ENCODE data around the gene CXCR1.
"Not testable (repeated sequence)": the region's sequence is repeated elsewhere in the genome, so short reads cannot be mapped to it uniquely, and the experiment has no call there.

Gene CXCR1

DNA sequence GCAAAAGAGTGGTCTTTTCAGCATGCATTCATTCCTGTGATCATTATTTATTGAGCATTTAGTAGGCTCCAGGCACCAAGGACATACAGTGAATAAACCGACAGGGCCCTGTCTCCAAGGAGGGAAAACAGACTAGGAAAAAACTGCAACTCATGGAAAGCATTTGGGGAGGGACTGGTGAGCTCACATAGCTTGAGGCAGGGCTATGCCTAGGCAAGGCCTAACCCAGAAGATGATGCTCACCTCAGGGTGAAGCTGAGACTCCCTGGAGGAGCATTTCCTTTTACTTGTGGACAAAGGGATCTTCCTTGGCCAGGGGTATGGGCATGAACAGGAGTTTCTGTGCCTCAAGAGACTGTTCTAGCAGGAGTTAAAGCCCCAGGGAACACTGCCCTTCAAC is 3.9 kb downstream of the CXCR1 start:
- in situ Hi-C loops (cut with MboI; ENCODE audit: low sequenced_read_pairs) = no loop called here

GRCh38 chr2:218161644-218162043 is 5.1 kb downstream of the CXCR1 start:
- in situ Hi-C loops (cut with MboI; ENCODE audit: low sequenced_read_pairs) = no loop called here

GRCh38 chr2:218155953-218156479 is 10.7 kb downstream of the CXCR1 start:
- in situ Hi-C loops (cut with MboI; ENCODE audit: low sequenced_read_pairs) = no loop called here

GRCh38 chr2:218152777-218153176 is 14.0 kb downstream of the CXCR1 start:
- in situ Hi-C loops (cut with MboI; ENCODE audit: low sequenced_read_pairs) = no loop called here

DNA sequence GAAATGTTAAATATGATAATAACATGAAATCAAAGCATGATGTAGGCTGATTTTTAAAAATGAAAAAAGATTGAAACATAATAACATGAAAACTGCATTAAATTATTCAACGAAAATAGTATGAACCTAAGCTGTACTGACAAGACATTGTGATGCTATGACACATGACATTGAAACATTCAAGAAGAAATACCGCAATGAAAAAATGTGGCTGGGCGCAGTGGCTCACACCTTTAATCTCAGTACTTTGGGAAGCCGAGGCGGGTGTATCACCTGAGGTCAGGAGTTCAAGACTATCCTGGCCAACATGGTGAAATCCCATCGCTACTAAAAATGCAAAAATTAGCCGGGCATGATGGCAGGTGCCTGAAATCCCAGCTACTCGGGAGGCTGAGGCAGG is 14.6 kb downstream of the CXCR1 start:
- in situ Hi-C loops (cut with MboI; ENCODE audit: low sequenced_read_pairs) = no loop called here

DNA sequence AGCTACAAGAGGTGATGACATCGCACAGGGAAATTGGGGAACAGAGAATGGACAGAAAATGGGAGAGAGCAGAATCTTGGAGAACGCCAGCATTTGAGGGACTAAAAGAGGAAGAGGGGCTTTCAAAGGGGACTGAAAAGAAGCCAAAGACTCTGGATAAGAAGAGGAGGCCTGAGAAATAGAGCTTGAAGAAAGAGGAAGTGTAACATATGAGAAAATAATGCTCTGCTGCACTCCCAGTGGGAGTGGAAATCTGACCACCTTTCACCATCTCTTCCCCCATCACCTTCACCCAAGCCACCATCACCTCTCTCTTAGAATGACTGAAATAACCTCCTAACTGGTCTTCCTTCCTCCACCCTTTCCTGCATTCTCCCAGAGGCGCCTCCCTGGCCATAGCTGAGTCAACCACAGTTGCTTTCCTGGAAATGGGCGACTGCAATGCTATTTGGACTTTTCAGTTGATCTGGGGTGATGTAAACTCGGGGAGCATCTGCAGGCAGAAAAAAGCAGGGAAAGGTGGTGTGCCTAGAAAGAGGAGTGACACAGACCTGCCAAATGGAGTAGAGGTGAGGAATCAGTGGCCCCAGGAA is 16.8 kb downstream of the CXCR1 start:
- in situ Hi-C loops (cut with MboI; ENCODE audit: low sequenced_read_pairs) = no loop called here

DNA sequence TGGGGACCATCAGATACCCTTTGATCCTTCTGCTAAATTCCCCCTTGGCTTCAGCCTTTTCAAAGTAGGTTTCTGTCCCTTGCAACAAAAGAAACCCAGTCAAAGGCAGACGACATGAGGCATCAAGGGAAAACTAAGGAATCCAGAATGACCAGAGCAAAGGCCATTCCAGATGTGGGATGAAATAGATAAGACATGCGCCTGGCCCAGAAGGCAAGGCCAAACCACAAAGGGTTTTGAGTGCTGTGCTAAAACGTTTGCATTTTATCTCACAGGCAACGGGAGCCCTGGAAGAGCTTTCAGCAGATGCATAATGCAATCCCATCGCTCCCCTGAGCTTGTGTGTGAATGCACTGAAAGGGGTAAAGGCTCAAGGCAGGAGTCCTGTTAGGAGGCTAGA is 17.7 kb downstream of the CXCR1 start:
- in situ Hi-C loops (cut with MboI; ENCODE audit: low sequenced_read_pairs) = no loop called here

DNA sequence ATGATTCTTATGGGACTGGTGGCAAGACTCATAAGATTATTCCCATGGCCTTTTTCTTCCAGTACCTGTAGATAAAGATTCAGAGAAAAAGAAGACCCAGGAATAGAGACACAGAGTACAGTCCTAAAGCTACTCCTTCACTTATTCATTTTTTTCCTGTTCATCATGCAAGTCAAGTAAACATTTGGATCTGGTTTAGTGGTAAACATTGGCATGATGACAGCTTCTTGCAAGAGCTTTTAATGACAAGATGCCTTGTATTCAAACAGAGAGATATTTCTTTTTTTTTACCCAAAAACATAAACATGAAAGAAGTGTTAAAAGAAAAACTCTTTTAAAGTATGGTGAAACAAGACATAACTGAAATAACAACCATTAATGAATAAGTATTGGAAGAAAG is 20.7 kb downstream of the CXCR1 start:
- in situ Hi-C loops (cut with MboI; ENCODE audit: low sequenced_read_pairs) = no loop called here

GRCh38 chr2:218145124-218145523 is 21.6 kb downstream of the CXCR1 start:
- in situ Hi-C loops (cut with MboI; ENCODE audit: low sequenced_read_pairs) = no loop called here

- in situ Hi-C loops (cut with MboI; ENCODE audit: low sequenced_read_pairs) = no loop called here
Measured at GRCh38 chr2:218138047-218138446, 28.7 kb downstream of the CXCR1 start.

DNA sequence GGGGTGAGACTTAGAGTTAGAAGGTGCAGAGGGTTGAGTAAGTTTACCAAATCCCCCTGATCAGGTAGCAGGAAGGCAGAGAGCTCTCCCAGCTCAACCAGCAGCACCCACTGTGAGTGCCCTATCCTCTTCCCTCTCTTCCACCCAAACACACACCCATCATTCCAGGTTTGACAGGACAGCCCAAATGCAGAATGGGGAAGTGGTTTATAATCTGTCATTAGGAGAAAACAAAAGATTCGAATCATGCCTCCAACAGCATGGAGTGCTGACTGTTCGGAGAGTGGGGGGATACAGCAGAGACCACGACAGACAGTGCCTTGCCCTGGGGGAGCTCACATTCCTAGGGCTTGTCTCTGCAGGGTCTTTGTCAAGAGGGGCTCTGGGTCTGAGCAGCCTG is 29.2 kb downstream of the CXCR1 start:
- in situ Hi-C loops (cut with MboI; ENCODE audit: low sequenced_read_pairs) = no loop called here

DNA sequence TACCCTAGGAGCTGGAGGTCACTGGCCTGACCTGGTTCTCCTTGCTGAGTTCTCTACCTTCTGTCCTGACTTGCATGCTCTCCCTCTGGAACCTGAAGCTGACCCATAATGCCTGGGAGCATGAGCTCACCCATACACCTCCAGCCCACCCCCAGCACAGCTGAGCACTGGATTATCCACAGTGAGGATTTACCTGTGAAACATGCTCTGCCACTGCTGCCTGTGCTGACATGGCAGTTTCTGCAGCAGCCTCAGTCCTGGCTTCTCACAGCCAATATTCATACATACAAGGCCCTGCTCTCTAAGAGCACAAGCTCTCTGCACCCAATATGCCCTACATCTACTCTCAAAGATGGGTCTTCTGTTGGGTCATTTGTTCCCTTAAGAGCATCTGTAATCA is 35.9 kb downstream of the CXCR1 start:
- in situ Hi-C loops (cut with MboI; ENCODE audit: low sequenced_read_pairs) = no loop called here

DNA sequence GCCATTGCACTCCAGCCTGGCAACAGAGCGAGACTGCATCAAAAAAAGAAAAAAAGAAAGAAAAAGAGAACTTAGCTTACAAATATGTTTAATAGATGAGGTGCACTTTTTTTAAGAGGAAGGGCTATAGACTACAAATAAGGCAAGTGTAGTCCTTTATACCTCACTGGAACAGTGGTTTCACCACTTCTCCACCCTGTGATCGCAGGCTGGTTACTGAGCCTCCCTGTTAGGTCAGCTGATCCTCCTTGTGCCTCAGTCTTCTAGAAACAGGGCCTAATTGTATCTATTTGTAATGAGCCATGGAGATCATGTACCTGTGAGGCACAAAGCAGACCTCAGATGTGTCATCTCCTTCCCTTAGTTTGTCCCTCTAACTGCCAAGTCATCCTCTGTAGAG is 36.4 kb downstream of the CXCR1 start:
- in situ Hi-C loops (cut with MboI; ENCODE audit: low sequenced_read_pairs) = no loop called here

DNA sequence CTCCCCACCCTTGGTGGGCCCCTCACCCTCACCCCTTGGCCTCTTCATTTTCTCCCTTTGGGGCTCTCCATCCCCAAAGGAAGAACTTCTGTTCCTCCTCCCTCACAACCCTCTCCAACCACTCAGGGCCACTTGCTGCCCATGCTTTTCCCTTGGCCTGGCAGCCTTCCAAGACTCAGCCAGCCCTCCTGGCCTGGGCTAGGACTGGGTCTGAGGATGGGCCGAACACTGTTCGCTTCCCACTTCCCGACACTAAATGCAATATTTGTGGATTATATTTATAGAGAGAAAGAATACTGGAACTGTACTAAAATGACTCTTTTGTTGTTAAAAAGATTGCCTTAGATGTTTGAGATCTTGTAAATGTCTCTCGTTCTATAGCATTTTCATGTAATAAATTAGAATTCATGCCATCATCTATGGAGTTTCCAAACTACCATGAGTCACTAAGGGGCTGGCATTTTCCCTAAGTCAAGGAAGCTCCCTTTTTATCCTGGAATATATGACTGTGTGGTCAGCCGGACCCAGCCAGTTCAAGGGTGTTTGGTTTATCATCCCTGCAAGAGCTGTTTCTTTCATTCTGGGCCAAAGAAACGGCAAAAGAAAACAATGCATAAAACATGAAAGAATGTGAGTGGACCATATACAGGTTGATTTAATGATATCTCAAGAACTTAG is 37.2 kb downstream of the CXCR1 start:
- in situ Hi-C loops (cut with MboI; ENCODE audit: low sequenced_read_pairs) = no loop called here

DNA sequence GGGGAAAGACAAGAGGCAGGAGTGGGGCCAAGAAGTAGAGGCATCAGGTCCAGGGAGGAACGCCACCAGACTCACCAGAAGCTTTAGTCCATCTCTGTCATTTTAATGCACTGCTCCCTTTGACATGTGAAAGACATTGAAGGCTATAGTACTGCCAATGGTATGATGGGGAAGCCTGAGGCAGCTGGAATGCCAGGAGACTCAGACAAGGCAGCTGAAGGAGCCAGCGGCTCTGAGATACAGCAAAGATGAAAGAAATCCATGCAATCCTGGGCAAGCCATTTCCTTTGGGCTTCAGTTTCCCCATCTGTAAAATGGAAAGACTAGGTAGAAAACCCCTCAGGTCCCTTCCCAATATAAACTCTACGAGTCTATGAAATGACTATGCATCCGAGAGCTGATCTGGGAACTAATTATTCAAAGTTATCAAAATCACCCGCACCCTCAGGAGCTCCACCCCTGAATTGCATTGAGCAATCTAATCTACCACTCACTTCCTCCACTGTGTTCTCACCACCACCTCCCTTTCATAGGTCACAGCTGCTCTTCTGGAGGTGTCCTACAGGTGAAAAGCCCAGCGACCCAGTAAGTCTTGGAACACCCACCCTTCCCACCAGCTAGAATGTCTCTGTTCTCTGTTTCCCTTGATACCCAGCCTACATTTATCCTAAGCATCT is 37.8 kb downstream of the CXCR1 start:
- in situ Hi-C loops (cut with MboI; ENCODE audit: low sequenced_read_pairs) = no loop called here

- in situ Hi-C loops (cut with MboI; ENCODE audit: low sequenced_read_pairs) = no loop called here
Measured at GRCh38 chr2:218127929-218128455, 38.8 kb downstream of the CXCR1 start.

DNA sequence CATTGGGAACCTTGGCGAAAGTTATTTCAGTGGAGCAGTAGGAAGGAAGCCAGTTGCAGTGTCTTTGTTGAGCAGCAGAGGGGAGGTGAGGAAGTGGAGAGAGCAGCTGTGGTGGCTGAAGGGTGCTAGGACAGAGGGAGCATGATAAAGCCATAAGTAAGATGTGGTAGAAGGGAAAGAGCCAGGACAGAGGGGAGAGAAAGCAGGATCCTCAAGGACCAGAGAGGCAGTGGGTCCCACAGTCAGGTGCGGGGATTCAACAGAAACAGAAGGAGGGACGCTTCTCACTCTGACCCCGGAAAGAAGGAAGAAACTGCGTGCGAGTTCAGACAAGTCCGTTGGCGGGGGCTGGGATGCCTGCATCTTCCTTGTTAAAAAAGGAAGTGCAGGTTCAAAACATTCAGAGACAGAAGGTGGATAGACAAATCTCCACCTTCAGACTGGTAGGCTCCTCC is 41.1 kb downstream of the CXCR1 start, which contains the start of gene CXCR2:
Gene CXCR2 (plus strand): TSS at position 403 of the 455 bp plus-strand sequence. CDS start 8,774 bp downstream, outside the sequence.
- in situ Hi-C loops (cut with MboI; ENCODE audit: low sequenced_read_pairs) = no loop called here

DNA sequence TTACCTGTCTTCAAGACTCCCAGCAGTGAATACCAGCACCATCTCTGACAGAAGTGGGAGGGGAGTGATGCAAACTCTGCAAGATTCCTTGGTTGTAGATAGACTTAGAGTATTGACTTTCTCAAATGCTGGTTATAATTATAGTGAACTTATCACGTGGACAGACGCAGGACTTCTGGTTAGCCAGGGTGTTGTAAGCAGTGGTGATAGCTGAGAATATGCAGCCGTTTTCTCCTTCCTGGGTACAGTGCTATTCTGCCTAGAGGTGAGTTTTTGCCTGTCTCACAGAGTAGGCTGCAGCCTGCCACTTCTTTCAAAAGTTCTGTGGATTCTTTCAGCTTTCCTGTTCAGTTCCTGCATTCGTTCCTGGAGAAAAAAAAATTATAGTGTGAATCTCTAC is 41.7 kb downstream of the CXCR1 start:
- in situ Hi-C loops (cut with MboI; ENCODE audit: low sequenced_read_pairs) = no loop called here

- in situ Hi-C loops (cut with MboI; ENCODE audit: low sequenced_read_pairs) = no loop called here
Measured at GRCh38 chr2:218123986-218124385, 42.8 kb downstream of the CXCR1 start.

GRCh38 chr2:218122286-218122685 is 44.5 kb downstream of the CXCR1 start:
- in situ Hi-C loops (cut with MboI; ENCODE audit: low sequenced_read_pairs) = not testable (repeated sequence)

DNA sequence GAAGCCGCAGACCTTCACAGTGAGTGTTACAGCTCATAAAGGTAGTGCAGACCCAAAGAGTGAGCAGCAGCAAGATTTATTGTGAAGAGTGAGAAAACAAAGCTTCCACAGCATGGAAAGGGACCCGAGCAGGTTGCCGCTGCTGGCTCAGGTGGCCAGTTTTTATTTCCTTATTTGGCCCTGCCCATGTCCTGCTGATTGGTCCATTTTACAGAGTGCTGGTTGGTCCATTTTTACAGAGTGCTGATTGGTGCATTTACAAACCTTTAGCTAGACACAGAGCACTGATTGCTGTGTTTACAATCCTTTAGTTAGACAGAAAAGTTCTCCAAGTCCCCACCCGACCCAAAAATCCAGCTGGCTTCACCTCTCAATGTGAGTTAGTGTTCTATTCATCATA is 45.0 kb downstream of the CXCR1 start:
- in situ Hi-C loops (cut with MboI; ENCODE audit: low sequenced_read_pairs) = not testable (repeated sequence)

Measured in HL-60/S4 treated with phorbol 12-myristate 13-acetate at 8.2 ng/mL for 4 days and 3 days (cell line).